H9 (cell line): ENCODE measurements around the gene KIF5C. TPM values are rescaled to one million over a fixed set of nuclear protein-coding genes. Genes with fewer than 3 reads are reported as not detected.

ENCODE experiments used
- DNase-seq: peaks from one replicate; pipeline ENCODE4 v3.0.0-alpha.2; 2017
- H2AFZ ChIP-seq: one replicate; pipeline ENCODE4 v1.6.1; 2013; ENCODE audit warnings: mild to moderate bottlenecking, low read length, control low read depth, moderate library complexity
- H2AK5ac ChIP-seq: 2 replicates; pipeline ENCODE4 v1.6.1; 2013; ENCODE audit warnings: low read length, control low read depth, mixed read lengths; ENCODE audit not compliant: insufficient read length
- H2BK120ac ChIP-seq: one replicate; pipeline ENCODE4 v1.6.1; 2013; ENCODE audit warnings: low read depth, mild to moderate bottlenecking, low read length, control low read depth, inconsistent platforms; ENCODE audit not compliant: poor library complexity, severe bottlenecking
- H2BK12ac ChIP-seq: 2 replicates; pipeline ENCODE4 v1.6.1; 2013; ENCODE audit warnings: low read length, control low read depth, mixed read lengths, low read depth; ENCODE audit not compliant: insufficient read length
- H2BK15ac ChIP-seq: 2 replicates; pipeline ENCODE4 v1.6.1; 2013; ENCODE audit warnings: low read depth, low read length, control low read depth
- H2BK20ac ChIP-seq: one replicate; pipeline ENCODE4 v1.6.1; 2013; ENCODE audit warnings: low read depth, mild to moderate bottlenecking, low read length, control low read depth, inconsistent platforms; ENCODE audit not compliant: poor library complexity, severe bottlenecking
- H2BK5ac ChIP-seq: 2 replicates; pipeline ENCODE4 v1.6.1; 2013; ENCODE audit warnings: low read length, control low read depth, mixed read lengths; ENCODE audit not compliant: insufficient read length
- H3K14ac ChIP-seq: 2 replicates; pipeline ENCODE4 v1.6.1; 2013; ENCODE audit warnings: low read length, control low read depth; ENCODE audit not compliant: insufficient read depth
- H3K18ac ChIP-seq: 2 replicates; pipeline ENCODE4 v1.6.1; 2013; ENCODE audit warnings: low read depth, mild to moderate bottlenecking, mixed read lengths, low read length, control low read depth; ENCODE audit not compliant: insufficient read length
- H3K23ac ChIP-seq: 2 replicates; pipeline ENCODE4 v1.6.1; 2013; ENCODE audit warnings: low read length, control low read depth, mixed read lengths, low read depth; ENCODE audit not compliant: insufficient read length
- H3K23me2 ChIP-seq: 2 replicates; pipeline ENCODE4 v1.6.1; 2013; ENCODE audit warnings: low read depth, mild to moderate bottlenecking, mixed read lengths, low read length, control low read depth; ENCODE audit not compliant: insufficient read length, poor library complexity, severe bottlenecking
- H3K27ac ChIP-seq: 2 replicates; pipeline ENCODE4 v1.5.1; 2013; ENCODE audit warnings: low read length, control low read depth, mixed read lengths, low read depth; ENCODE audit not compliant: insufficient read length
- H3K27me3 ChIP-seq: 2 replicates; pipeline ENCODE4 v1.6.1; 2013; ENCODE audit warnings: low read length, control low read depth, inconsistent platforms; ENCODE audit not compliant: insufficient read depth
- H3K4ac ChIP-seq: 2 replicates; pipeline ENCODE4 v1.6.1; 2013; ENCODE audit warnings: low read depth, mild to moderate bottlenecking, control low read depth, inconsistent platforms, low read length, moderate library complexity
- H3K4me1 ChIP-seq: 2 replicates; pipeline ENCODE4 v1.6.1; 2013; ENCODE audit warnings: low read length, control low read depth, inconsistent platforms; ENCODE audit not compliant: insufficient read depth
- H3K4me2 ChIP-seq: 2 replicates; pipeline ENCODE4 v1.6.1; 2013; ENCODE audit warnings: low read length, control low read depth, mixed read lengths; ENCODE audit not compliant: insufficient read length, insufficient read depth
- H3K56ac ChIP-seq: 2 replicates; pipeline ENCODE4 v1.6.1; 2013; ENCODE audit warnings: low read depth, mild to moderate bottlenecking, mixed read lengths, low read length, control low read depth; ENCODE audit not compliant: insufficient read length
- H3K79me1 ChIP-seq: 2 replicates; pipeline ENCODE4 v1.6.1; 2013; ENCODE audit warnings: low read depth, mild to moderate bottlenecking, moderate library complexity, low read length, control low read depth, inconsistent platforms; ENCODE audit not compliant: insufficient read depth, poor library complexity, severe bottlenecking
- H3K79me2 ChIP-seq: 2 replicates; pipeline ENCODE4 v1.6.1; 2013; ENCODE audit warnings: low read length, control low read depth, inconsistent platforms; ENCODE audit not compliant: insufficient read depth
- H3K9ac ChIP-seq: 2 replicates; pipeline ENCODE4 v1.6.1; 2013; ENCODE audit warnings: low read length, control low read depth, mixed read lengths; ENCODE audit not compliant: insufficient read length; ENCODE audit errors: extremely low read depth
- H3K9me3 ChIP-seq: one replicate; pipeline ENCODE4 v1.6.1; 2013; ENCODE audit warnings: low read depth, low read length, inconsistent platforms; ENCODE audit not compliant: control insufficient read depth
- H3T11ph ChIP-seq: one replicate; pipeline ENCODE4 v1.6.1; 2013; ENCODE audit warnings: mild to moderate bottlenecking, low read length, control low read depth, inconsistent platforms
- H4K20me1 ChIP-seq: one replicate; pipeline ENCODE4 v1.6.1; 2013; ENCODE audit not compliant: control insufficient read depth, insufficient read length, insufficient read depth
- H4K5ac ChIP-seq: 2 replicates; pipeline ENCODE4 v1.6.1; 2013; ENCODE audit warnings: low read depth, mild to moderate bottlenecking, mixed read lengths, low read length, control low read depth; ENCODE audit not compliant: insufficient read length
- H4K8ac ChIP-seq: replicated peaks from 2 replicates; pipeline ENCODE4 v1.6.1; 2013; ENCODE audit warnings: low read length, control low read depth, mixed read lengths, low read depth; ENCODE audit not compliant: insufficient read length
- H4K91ac ChIP-seq: 2 replicates; pipeline ENCODE4 v1.6.1; 2013; ENCODE audit warnings: low read depth, mild to moderate bottlenecking, moderate library complexity, mixed read lengths, low read length, control low read depth; ENCODE audit not compliant: insufficient read length
- H3K27ac Mint-ChIP-seq, 3 experiments: 2 replicates in 2 of 3; 3 replicates in 1 of 3; pipeline ENCODE4 v1.8.0; 2020 to 2021; ENCODE audit warnings: mixed read lengths in 3 of 3, mild to moderate bottlenecking in 1 of 3, moderate library complexity in 1 of 3
- H3K27me3 Mint-ChIP-seq: 2 replicates; pipeline ENCODE4 v1.8.0; 2021; ENCODE audit warnings: low read depth, mild to moderate bottlenecking, moderate library complexity, mixed read lengths
- H3K36me3 Mint-ChIP-seq, 3 experiments: 2 replicates in 2 of 3; 3 replicates in 1 of 3; pipeline ENCODE4 v1.8.0; 2020 to 2021; ENCODE audit warnings: low read depth in 3 of 3, mixed read lengths in 3 of 3; ENCODE audit not compliant: insufficient read depth in 1 of 3
- H3K4me1 Mint-ChIP-seq, 2 experiments: 2 replicates each; pipeline ENCODE4 v1.8.0; 2020; ENCODE audit warnings: mixed read lengths in 2 of 2
- H3K4me3 Mint-ChIP-seq, 2 experiments: 2 replicates in 1 of 2; 3 replicates in 1 of 2; pipeline ENCODE4 v1.8.0; 2020 to 2021; ENCODE audit warnings: mild to moderate bottlenecking in 2 of 2, mixed read lengths in 2 of 2, moderate library complexity in 1 of 2
- H3K9me3 Mint-ChIP-seq, 2 experiments: 2 replicates in 1 of 2; 3 replicates in 1 of 2; pipeline ENCODE4 v1.8.0; 2020; ENCODE audit warnings: mild to moderate bottlenecking in 2 of 2, mixed read lengths in 2 of 2, moderate library complexity in 1 of 2
- WGBS: extraction: QIAGEN DNeasy Blood & Tissue Kit; methylation state at CpG from one replicate; pipeline ENCODE4 v1.1.7; 2013; ENCODE audit warnings: missing lambda C conversion rate, low lambda C conversion rate, mixed read lengths; ENCODE audit not compliant: insufficient read length; ENCODE audit errors: extremely low coverage; 5-methylcytosine and 5-hydroxymethylcytosine counted together
- total RNA-seq: library from RNA; stranded (reverse); gene quantifications from 2 replicates; pipeline ENCODE4 v1.2.1, GENCODE V29; 2021
- TF ChIP-seq, protein P1 (sequence below): fragments of 200-600 bp; sonication (generic); conservative IDR thresholded peaks from 3 replicates; pipeline ENCODE4 v1.8.0; 2021; ENCODE audit warnings: antibody characterized with exemption, mild to moderate bottlenecking

KIF5C gene
- total RNA-seq, 1 experiment from 2014 or later = 52.9 TPM

DNA sequence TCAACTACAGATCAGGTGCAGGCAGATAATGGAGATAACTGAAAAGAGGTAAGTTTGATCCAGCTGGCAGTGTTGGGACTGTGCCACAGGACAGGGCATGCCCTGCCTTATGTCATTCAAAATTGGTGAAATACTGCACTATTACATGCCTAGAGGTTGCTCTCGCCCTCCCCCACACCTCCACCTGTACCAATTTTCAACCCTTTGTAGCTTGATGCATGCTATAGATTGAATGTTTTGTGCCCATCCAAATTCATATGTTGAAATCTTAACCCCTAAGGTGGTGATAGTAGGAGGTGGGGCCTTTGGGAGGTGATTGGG is 91.4 kb downstream of the KIF5C start:
- Histone ChIP-seq H3K18ac (no peak overlapping the region), H3K4me2 (no peak overlapping the region), H3K4me1 (no peaks in the 10 kb centered on the region), H2BK15ac (no peak overlapping the region), H3K56ac (no peak overlapping the region), H3K27me3 (no peaks in the 10 kb centered on the region), H3K9me3 (no peaks in the 10 kb centered on the region), H3K23ac (no peak overlapping the region), H4K20me1 (no peaks in the 10 kb centered on the region), H3K9ac (no peak overlapping the region), H2AFZ (no peak overlapping the region), H2BK5ac (no peak overlapping the region), H4K5ac (no peak overlapping the region), H2BK20ac (no peak overlapping the region), H3T11ph (no peak overlapping the region), H4K91ac (no peak overlapping the region), H3K14ac (no peak overlapping the region), H3K4ac (no peak overlapping the region), H2BK120ac (no peak overlapping the region), H4K8ac (no peak overlapping the region), H3K23me2 (no peaks in the 10 kb centered on the region), H2BK12ac (no peak overlapping the region), H3K27ac (no peak overlapping the region), H3K79me1 (no peaks in the 10 kb centered on the region), H3K79me2 (no peaks in the 10 kb centered on the region), H2AK5ac (no peak overlapping the region)
- Mint-ChIP-seq H3K4me1 (peaks cover 16 to 22% of the 10 kb centered on the region in 2 experiments), H3K4me3 (no peak overlapping the region), H3K27ac (peak overlapping the region in 1 of 3 experiments; percentile 46; a peak in 2 of 7 replicates), H3K9me3 (no peaks in the 10 kb centered on the region), H3K36me3 (peaks cover 8 to 38% (median 30%) of the 10 kb centered on the region in 3 experiments), H3K27me3 (no peaks in the 10 kb centered on the region)
- TF ChIP-seq, protein P1, sequence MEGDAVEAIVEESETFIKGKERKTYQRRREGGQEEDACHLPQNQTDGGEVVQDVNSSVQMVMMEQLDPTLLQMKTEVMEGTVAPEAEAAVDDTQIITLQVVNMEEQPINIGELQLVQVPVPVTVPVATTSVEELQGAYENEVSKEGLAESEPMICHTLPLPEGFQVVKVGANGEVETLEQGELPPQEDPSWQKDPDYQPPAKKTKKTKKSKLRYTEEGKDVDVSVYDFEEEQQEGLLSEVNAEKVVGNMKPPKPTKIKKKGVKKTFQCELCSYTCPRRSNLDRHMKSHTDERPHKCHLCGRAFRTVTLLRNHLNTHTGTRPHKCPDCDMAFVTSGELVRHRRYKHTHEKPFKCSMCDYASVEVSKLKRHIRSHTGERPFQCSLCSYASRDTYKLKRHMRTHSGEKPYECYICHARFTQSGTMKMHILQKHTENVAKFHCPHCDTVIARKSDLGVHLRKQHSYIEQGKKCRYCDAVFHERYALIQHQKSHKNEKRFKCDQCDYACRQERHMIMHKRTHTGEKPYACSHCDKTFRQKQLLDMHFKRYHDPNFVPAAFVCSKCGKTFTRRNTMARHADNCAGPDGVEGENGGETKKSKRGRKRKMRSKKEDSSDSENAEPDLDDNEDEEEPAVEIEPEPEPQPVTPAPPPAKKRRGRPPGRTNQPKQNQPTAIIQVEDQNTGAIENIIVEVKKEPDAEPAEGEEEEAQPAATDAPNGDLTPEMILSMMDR = no peak
- no peak for DNase-seq
- no CpG with 5 or more reads among the region's 1 CpG for WGBS
